HG02678 (cell line): ENCODE results near the gene SLC25A13.
"Not testable (repeated sequence)": the region's sequence is repeated elsewhere in the genome, so short reads cannot be mapped to it uniquely, and the experiment has no call there.

Experiments used
- ATAC-seq: cut with Tn5 transposase; IDR thresholded peaks from one replicate; pipeline ENCODE4 v1.9.1; 2021; ENCODE audit warnings: mild to moderate bottlenecking, moderate library complexity; ENCODE audit not compliant: unreplicated experiment

The SLC25A13 gene

DNA sequence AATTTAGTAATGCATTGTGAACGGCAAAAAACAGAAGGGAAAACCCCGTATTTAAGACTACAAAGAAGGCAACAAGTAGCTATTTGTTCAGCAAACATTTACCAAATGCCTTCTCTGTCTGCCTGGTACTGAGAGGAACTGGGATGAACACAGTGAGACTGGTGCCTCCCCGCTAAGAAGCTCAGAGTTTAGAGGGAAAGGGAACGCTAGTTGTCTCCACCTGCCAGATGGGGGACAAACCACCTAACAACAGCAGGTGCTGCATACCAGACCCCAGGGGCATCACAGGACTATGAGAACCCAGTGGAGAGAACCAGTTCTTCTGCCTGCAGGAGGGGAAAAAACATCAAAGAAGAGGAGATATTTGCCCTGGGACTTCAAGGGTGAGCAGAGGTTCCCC is 147.1 kb downstream of the SLC25A13 start:
- no peak for ATAC-seq

DNA sequence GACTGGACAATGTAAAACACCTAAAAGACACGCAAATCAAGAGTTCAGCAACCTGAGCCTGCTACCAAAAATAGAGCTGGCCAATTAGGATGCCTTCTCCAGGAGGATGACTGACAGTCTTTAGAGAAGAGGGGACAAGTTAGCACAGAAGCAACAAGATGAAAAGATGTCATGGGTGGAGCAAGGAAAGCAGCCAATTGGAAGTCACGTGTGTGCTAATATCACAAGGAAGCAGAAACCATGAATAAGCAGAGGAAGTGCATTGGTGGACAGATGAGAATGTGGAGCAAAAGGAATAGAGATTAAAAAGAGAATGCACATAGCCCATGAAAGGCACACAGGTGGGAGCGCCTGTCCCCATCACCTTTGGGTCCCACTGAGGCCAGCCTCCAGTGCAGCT is 148.1 kb downstream of the SLC25A13 start:
- ATAC-seq: no peak

DNA sequence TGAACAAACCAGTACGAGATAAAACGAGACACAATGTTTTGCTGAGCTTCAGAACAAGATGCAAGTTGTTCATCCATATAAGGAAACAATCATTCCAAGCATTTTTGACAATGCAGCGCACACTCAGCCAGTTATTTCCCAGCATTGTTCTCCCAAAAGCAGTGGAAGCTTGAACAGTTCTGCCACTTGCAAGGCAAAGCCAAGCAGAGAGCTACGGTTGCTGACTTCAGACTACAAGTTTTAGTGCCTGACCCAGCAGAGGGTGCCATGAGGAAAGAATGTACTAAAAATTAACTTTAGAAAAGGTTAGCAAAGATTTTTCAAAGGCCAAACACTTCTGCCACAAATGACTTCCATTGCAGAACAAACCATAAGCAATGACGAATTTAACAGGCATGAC is 152.5 kb downstream of the SLC25A13 start:
- no peak for ATAC-seq

DNA sequence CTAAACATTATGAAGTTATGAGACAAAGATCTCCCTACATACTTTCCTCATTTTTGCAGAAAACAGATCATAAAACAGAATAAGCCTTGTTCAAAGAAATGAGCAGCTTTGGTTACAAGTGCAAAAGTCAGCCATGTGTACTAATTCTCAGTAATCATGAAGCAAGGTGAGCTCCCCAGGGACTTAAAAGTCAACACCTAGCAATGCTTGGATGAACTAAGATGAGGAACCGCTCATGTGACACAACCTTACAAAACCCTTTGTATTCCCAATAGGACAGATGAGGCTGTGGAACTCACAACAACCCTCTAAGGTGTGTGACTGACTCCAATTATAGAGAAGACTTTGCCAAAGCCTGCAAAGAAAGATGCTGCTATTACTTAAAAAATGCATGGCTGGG is 154.5 kb downstream of the SLC25A13 start:
- no peak for ATAC-seq

DNA sequence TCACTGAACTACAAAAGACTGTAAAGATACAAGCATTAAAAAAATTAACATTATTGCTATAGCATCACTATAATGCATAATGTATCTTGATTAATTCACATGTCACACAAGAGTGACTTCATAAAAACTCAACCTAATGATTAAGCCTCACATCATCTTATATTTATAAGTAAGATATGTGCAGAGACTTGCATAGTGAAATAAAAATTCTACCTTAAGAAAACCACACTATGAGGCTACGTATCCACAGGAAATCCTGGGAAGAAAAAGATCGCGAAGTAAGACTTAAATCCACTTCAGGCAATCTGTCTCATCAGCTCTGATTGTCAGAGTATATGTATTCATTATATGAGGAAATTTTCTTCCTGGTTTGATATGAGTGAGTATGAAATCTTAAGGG is 160.0 kb downstream of the SLC25A13 start:
- ATAC-seq: no peak

DNA sequence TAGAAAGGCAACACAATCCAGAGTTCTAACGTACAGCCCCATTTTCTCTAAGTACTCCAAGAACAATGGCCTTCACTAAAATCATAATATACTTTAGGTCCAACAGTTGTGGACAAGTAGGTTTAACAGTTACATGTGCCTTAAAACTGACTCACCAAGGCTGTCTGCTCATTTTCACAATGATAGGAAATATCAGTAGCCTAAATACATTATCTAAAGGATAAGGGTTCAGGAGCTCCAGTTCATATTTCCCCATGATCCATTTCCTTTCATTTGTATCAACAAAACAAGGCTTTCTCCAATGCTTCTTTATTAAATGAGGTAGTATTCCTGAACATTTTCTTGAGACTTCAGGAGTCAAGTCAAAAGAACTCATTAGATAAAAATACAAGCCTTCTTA is 164.0 kb downstream of the SLC25A13 start:
- no peak for ATAC-seq

DNA sequence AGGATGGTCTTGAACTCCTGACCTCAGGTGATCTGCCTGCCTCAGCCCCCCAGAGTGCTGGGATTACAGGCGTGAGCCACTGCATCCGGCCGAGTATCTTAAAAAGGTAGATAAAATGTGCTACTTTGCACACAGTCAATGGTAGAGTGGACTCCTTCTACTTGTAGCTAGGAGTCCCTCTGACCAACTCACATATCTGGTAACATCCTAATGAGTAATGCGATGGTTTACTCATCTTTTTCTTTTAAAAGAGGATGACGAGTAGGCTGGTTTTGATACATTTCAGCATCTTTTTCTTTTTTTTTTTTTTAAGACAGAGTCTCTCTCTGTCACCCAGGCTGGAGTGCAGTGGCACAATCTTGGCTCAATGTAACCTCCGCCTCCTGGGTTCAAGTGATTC is 167.4 kb downstream of the SLC25A13 start:
- ATAC-seq: not testable (repeated sequence)

DNA sequence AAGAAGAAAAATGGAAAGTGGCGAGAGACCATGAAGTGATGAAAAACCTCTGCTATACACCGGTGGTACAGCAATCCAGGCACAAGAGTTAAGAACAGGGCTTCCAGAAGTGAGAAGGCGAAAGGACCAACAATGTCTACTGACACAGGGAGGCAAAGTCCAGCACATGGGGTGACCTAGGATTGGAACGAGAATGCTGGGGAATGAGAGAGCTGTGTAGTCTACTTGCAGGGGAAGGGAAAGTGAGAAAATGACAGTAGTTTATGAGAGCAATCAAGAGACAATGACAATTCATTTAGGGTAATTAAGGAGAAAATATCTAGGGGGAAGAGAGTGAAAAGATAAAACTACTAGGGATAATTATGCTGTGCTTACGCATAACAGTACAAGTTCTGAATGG is 169.2 kb downstream of the SLC25A13 start:
- ATAC-seq: no peak

DNA sequence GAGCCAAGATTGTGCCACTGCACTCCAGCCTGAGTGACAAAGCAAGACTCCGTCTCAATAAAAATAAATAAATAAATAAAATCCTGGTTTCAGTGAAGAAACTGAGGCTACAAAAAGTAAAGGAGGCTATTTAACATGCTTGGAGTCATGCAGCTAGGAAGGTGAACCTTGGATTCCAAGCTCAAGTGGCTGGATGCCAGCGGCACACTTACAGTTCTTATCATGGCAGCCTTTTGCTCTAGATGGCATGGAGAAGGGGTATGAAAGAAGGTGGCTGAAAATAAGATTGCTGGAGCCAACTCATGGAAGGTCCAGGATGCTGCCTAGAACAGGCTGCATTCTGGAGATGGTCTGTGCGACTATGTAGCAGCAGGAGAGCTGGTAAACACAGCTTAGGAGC is 170.0 kb downstream of the SLC25A13 start:
- no peak for ATAC-seq

DNA sequence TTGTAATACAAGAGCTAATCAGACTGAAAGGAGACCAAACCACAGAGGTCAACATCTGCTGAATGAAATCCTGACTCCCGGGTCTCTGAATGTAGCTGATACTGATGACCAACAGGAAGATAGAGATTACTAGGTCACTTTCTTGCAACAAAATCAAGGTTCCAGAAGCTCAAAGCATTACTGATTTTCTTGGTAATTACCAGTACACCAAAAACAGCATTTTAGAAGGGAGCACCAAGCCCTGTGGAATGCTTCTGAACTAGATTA is 177.7 kb downstream of the SLC25A13 start:
- ATAC-seq: no peak

DNA sequence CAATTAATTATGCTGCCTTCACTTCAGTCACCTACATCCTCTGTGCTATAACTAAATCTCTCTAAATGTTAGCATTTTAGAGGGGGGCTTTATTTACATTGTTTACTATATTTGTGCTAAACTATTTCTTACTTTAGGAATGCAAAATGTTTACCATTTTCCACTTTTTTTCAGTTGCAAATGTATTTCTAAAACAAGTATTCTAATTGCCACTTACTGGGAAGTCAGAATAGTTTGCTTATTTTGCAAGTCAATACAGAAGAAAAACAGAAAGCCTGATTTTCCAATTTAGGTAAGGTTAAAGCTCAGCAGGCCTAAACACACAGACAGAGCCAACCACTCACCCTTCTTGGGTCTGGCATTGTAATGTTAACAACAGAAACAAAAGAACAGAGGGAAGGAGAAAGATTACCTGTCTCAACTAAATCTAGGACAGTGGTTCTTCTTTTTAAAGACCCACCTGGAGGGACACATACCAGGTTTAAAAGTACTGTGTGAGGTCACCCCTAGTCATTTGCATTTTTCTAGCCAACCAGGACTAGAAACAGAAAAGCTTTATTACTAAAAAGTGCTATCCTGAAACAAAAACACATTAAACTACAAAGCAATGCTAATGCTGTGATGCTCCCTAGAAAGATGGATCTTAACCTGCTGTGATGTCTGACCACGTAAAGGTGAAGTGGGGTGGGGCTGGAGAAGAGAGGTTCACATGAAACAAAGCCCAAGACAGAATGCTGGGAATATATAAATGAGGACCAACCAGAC is 178.2 kb downstream of the SLC25A13 start:
- ATAC-seq: no peak

DNA sequence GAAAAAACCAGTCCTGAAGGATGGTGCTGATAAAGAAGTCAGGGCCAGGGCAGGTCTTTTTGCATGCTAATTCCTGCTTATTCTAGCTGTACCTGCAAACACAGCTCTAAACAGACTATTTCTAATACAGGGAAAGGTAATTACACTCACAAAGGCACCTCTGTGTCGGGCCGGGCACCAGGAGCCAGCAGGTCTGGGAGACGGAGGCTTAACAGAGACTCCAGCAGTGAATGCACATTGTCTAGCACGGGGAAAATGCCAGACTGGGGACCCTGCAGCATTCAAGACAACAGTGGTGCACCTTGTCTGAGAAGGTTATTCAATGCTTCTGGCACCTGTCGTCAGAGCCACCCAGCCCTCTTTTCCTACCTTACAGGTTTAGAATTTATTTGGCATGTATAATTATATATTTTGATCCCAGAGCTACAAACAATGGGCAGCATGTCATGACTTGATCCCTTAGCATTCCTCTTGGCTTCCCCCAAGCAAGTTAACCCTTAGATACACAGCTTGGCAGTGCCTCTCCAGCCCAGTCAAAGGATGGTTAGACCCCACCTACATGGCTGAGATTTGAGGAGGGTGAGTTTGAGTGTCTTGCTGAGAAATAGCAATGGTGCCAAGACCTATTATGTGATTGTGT is 185.2 kb downstream of the SLC25A13 start:
- ATAC-seq: no peak

DNA sequence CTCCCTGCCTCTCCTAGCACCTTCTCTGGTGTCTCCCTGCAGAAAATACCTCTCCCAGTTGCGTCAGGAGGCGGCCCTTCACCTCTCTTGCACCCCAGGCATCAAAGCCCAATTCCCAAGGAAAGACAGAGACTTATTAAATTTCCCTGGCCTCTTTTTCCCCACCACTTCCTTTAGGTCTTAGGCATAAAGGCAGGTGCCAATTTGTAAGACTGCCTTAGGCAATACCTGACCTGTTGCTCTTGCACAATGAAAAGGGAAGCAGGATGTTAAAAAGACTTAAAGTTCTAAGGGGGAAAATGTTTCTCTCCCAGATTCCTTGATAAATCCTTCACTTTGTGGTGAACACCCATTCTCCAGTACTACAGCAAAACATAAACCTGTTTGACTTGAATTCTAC is 186.7 kb downstream of the SLC25A13 start:
- ATAC-seq: no peak

DNA sequence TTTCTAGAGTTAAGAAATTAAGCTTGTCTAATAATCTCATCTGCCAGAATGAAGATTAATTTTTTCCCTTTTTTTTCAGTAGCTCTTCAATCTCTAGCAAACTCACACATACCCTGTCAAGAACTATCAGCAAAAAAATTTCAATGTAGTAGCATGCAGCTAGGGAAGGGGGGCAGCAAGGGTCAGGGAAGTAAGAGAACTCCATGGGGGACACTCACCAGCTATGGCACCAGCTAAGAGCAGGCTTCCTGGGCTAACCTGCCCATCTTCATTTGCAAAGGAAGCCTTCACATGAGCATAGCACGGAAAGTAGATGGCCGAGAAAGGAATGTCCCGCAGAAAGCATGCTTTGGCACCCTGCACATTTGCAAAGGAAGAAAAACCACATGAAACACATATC is 190.4 kb downstream of the SLC25A13 start:
- ATAC-seq: no peak

DNA sequence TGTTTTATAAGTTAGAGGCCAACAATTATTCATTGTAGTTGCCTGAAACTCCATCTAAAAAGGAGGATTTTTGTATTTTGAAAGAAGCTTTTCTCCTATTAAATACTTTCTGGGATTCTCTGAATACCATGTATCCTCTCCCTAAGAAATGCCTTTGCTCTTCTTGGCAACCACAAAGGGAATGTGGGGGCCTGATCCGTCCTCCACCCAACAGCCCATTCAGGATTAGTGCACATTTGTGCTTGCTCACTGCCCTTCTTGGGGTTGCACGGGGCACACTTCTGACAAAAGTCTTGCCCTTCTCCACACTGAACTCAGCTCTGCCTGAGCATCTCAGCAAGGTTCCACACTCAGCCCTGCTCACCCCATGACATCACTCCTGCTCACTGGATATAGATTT is 194.2 kb downstream of the SLC25A13 start:
- ATAC-seq: no peak

DNA sequence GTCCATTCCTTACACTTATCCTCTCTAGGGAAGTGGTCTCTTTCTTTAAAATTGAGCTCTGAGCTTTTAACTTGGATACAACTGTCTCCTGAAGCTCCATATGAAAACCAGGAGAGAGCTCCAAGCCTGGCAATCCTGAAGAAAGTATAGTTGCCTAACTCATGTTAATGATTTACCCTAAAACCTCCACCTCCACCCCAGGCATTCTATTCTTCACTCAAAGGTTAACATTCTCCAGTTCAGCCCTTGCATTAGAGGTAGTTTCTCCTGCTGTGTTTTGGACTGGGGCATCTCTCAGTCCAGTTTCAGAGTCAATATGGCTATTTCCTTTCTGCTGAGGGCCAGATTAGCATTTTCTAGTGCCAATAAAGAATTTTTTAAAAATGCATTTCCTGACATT is 195.5 kb downstream of the SLC25A13 start:
- ATAC-seq: no peak

DNA sequence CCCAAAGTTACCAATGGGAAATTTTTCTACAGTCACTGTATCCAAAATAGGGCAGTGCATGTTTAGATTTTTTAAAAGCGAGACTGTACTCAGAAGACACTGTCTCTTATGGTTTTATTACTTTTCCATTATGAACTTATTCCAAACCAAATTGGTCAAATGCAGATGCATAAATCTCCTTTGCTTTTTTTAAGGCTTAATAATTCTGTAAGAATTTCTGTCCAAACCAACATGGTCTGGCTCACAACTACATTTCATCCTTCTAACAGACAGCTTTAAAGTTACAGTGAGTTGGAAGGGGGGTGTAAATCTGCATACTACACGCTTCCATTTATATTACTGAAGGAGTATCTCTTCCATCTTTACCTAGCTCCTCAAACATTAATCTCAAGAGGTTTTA is 199.2 kb downstream of the SLC25A13 start:
- no peak for ATAC-seq

DNA sequence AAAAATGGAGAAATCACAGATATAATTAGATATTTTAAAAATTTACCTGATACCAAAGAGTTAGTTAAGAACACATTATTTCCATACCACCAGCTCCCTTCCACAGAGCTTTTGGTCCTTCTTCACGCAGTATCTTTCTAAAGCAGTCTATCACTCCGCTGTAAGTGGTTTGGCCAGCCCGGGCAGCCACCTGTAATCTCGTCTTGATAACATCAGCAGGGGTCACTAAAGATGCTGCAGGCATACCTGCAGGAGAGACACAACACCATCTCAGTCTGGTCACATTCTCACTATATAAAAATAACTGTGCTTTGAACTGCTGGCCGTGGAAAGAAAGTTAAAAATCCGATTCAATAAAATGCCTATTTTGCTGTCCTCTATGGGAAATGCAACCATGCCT is 200.1 kb downstream of the SLC25A13 start:
- no peak for ATAC-seq

DNA sequence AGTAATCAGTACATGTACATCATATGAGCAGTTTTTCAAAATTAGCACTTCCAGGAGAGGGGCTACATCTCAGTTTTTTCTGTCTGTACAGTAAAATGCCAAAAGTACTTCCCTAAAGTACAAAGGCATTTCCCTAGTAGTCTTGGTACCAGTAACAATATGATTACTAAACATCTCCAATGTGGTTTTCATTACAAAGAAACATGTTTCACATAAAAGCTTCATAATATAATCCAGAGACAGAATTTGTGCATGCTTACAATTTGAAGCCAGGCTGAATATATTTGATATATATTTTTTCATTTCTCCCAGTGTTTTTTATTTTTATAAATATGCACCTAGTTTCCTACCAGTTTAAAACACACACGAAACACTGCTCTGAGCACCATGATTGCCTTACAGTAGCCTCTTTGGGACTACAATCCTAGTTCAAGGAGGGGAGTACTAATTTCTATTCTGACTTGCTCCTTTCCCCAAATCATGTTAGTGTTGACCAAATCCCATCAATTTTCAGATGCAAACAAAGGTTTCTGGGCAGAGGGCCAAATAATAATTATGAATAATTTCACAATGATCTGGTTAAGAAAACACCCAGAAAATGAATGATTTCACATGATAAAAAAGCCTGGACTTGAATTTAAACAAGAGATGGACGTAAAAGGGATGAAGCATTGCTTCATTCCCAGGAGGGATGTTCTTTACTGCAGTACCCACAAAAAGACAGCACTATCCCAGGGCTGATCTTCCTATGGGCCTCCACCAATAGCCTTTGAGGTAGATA is 201.3 kb downstream of the SLC25A13 start:
- ATAC-seq: no peak

DNA sequence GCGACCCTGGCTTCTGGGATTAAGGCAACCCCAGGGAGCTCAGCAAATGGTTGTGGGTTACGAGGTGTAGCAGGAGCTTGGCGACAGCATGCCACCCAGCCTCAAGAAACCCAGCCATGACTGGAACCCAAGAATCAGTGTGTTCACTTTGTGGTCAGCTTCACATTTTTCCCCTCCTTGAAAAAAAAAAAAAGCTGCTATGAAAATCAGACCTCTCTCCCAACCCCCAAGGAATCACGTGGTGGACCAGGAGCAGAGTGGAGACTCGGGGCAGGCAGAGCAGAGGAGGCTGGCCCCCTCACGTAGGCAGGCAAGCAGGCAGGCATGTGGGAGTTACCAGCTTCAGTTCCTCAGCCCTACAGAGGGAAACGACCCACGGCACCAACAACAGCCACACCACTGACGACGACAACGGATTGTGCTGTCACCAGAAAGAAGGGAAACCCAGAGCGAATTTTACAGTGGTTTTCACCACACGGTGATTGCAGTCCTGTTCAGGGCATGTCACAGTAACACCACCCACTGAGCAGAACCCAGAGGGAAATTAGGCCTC is 203.4 kb downstream of the SLC25A13 start:
- ATAC-seq: no peak

DNA sequence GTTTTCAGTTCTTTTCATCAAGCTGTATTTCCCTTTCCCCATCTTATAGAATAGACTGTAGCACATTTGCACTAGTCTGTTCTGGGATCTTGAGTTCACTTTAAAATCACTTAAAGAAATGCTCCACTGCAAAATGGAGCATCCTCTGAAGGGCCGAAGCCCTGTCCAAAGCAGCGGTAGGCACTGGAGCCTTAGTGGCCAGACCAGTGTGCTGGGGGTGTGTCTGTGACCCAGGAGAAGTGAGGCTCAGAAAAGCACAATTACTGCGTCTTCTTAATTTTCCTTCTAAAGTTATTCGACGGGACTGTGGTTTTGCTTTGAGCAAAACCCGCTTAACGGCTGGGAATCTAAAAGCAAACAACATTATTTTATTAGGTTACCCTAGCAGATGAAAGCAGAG is 205.7 kb downstream of the SLC25A13 start:
- no peak for ATAC-seq

DNA sequence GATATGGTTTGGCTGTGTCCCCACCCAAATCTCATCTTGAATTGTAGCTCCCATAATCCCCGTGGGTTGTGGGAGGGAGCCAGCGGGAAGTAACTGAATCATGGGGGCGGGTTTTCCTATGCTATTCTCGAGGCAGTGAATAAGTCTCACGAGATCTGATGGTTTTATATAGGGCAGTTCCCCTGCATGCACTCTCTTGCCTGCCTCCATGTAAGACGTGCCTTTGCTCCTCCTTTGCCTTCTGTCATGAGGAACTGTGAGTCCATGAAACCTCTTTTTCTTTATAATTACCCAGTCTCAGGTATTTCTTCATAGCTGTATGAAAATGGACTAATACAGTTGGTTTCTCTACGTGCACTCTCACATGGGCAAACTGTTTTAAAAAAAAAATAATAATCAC is 207.7 kb downstream of the SLC25A13 start:
- ATAC-seq: no peak
